Small intestine (tissue), 7 donors: ENCODE results near the gene SHROOM3. TPM values are rescaled to one million over a fixed set of nuclear protein-coding genes. Genes with fewer than 3 reads are reported as not detected.

Experiments used
- DNase-seq, 2 donors: peaks; one replicate each; pipeline versions ENCODE4 v3.0.0 to v3.0.0-alpha.2; 2013
- FAIRE-seq: peaks from 2 replicates; lab custom pipeline; 2012; peaks lifted over from hg19 to GRCh38; lab: Jason Lieb, UNC
- H3K27ac ChIP-seq, 3 donors: one replicate each; pipeline ENCODE4 v1.5.1; 2013; ENCODE audit warnings: low read length in 2 of 3, mild to moderate bottlenecking in 2 of 3, control low read depth in 1 of 3, inconsistent platforms in 1 of 3, low read depth in 1 of 3, moderate library complexity in 1 of 3
- H3K27me3 ChIP-seq, 3 donors: one replicate each; pipeline ENCODE4 v1.6.1; 2013; ENCODE audit warnings: low read length in 3 of 3, inconsistent platforms in 1 of 3; ENCODE audit not compliant: control insufficient read depth in 3 of 3, insufficient read depth in 3 of 3
- H3K36me3 ChIP-seq, 3 donors: one replicate each; pipeline ENCODE4 v1.6.1; 2013; ENCODE audit warnings: low read length in 3 of 3, inconsistent platforms in 1 of 3, low read depth in 1 of 3, mild to moderate bottlenecking in 1 of 3, moderate library complexity in 1 of 3; ENCODE audit not compliant: control insufficient read depth in 3 of 3, insufficient read depth in 2 of 3
- H3K4me1 ChIP-seq, 3 donors: one replicate each; pipeline ENCODE4 v1.6.1; 2013; ENCODE audit warnings: low read length in 2 of 3, inconsistent platforms in 1 of 3, low read depth in 1 of 3, mild to moderate bottlenecking in 1 of 3, moderate library complexity in 1 of 3; ENCODE audit not compliant: control insufficient read depth in 3 of 3, insufficient read depth in 2 of 3
- H3K4me3 ChIP-seq, 3 donors: one replicate each; pipeline ENCODE4 v1.5.1; 2013; ENCODE audit warnings: low read length in 3 of 3, control low read depth in 1 of 3, inconsistent platforms in 1 of 3, low read depth in 1 of 3, mild to moderate bottlenecking in 1 of 3, moderate library complexity in 1 of 3
- H3K9me3 ChIP-seq, 2 donors: one replicate each; pipeline ENCODE4 v1.6.1; 2013; ENCODE audit warnings: low read depth in 1 of 2, low read length in 1 of 2; ENCODE audit not compliant: control insufficient read depth in 2 of 2, insufficient read depth in 1 of 2
- WGBS, 3 donors: extraction: QIAGEN DNeasy Blood & Tissue Kit; methylation state at CpG; one replicate each; pipeline ENCODE4 v1.1.7; 2013; 5-methylcytosine and 5-hydroxymethylcytosine counted together
- polyA plus RNA-seq, 4 donors: library from polyadenylated mRNA; stranded (reverse) in 3 of 4; unstranded in 1 of 4; fragments of 200-250 nt in 3 of 4; fragments of 120-200 nt in 1 of 4; gene quantifications; one replicate each; pipeline versions ENCODE4 v1.2.1 to v1.2.3, GENCODE V29; 2013
- donor health status: healthy with polysubstance abuse.
- donor health status: control.
- donor health status: control.
- donor health status: Bipolar disorder and iron deficiency.
- donor health status: healthy.

The SHROOM3 gene
- polyA plus RNA-seq, 4 donors, result 21.6 to 52.5 (median 27.8) TPM

- no peaks in the 10 kb centered on the region for H3K27me3 ChIP-seq
- 45 to 73% (median 69%) methylated on average over 2 of the region's 2 CpGs for WGBS, 3 donors
- FAIRE-seq, result no peak
- no peak overlapping the region for H3K4me3 ChIP-seq
- no peak for DNase-seq
- H3K9me3 ChIP-seq, result no peaks in the 10 kb centered on the region
- peaks cover 0 to 42% (median 21%) of the 10 kb centered on the region in 3 donors for H3K36me3 ChIP-seq
- H3K4me1 ChIP-seq, result peaks cover 0 to 21% (median 2%) of the 10 kb centered on the region in 3 donors
- H3K27ac ChIP-seq, result peak overlapping the region in 2 of 3 donors; percentile 31 to 76
Measured at GRCh38 chr4:76737771-76738085, 302.7 kb downstream of the SHROOM3 start.

- WGBS, 3 donors, result 53 to 73% (median 62%) methylated on average over 5 of the region's 5 CpGs
- Histone ChIP-seq H3K36me3 (peaks cover 0 to 38% (median 19%) of the 10 kb centered on the region in 3 donors), H3K27ac (peak overlapping the region in 2 of 3 donors; percentile 31 to 84), H3K27me3 (no peaks in the 10 kb centered on the region), H3K4me1 (peaks cover 0 to 15% (median 2%) of the 10 kb centered on the region in 3 donors), H3K9me3 (no peaks in the 10 kb centered on the region), H3K4me3 (no peak overlapping the region)
- DNase-seq (no peak), FAIRE-seq (no peak)
Measured at GRCh38 chr4:76738086-76738931, 303.3 kb downstream of the SHROOM3 start.

- no peak for DNase-seq
- FAIRE-seq, result no peak
- Histone ChIP-seq H3K4me3 (no peak overlapping the region), H3K4me1 (peaks cover 0 to 13% (median 2%) of the 10 kb centered on the region in 3 donors), H3K36me3 (peaks cover 0 to 38% (median 9%) of the 10 kb centered on the region in 3 donors), H3K27ac (no peak overlapping the region), H3K27me3 (no peaks in the 10 kb centered on the region), H3K9me3 (no peaks in the 10 kb centered on the region)
- WGBS, 3 donors, result 95 to 98% (median 98%) methylated on average over 21 to 24 of the region's 24 CpGs
Measured at GRCh38 chr4:76740192-76740591, 305.2 kb downstream of the SHROOM3 start.

GRCh38 chr4:76740866-76741662, 306.0 kb downstream of the SHROOM3 start:
- Histone ChIP-seq H3K27me3 (no peaks in the 10 kb centered on the region), H3K27ac (no peak overlapping the region), H3K4me1 (peaks cover 0 to 11% (median 2%) of the 10 kb centered on the region in 3 donors), H3K4me3 (no peak overlapping the region), H3K9me3 (no peaks in the 10 kb centered on the region), H3K36me3 (peaks cover 0 to 41% (median 9%) of the 10 kb centered on the region in 3 donors)
- WGBS, 3 donors, result 96 to 97% (median 96%) methylated on average over 61 to 85 of the region's 85 CpGs
- FAIRE-seq, result no peak
- no peak for DNase-seq

- Histone ChIP-seq H3K4me1 (peaks cover 0 to 8% (median 2%) of the 10 kb centered on the region in 3 donors), H3K4me3 (no peak overlapping the region), H3K36me3 (peaks cover 0 to 41% (median 9%) of the 10 kb centered on the region in 3 donors), H3K9me3 (no peaks in the 10 kb centered on the region), H3K27me3 (no peaks in the 10 kb centered on the region), H3K27ac (no peak overlapping the region)
- no peak for DNase-seq
- WGBS, 3 donors, result 96 to 99% (median 97%) methylated on average over 15 to 26 of the region's 26 CpGs
- FAIRE-seq, result no peak
Measured at GRCh38 chr4:76741663-76742020, 306.6 kb downstream of the SHROOM3 start.

GRCh38 chr4:76744241-76744921, 309.4 kb downstream of the SHROOM3 start:
- Histone ChIP-seq H3K4me1 (peaks cover 0 to 4% (median 0%) of the 10 kb centered on the region in 3 donors), H3K36me3 (peaks cover 0 to 34% (median 6%) of the 10 kb centered on the region in 3 donors), H3K4me3 (no peak overlapping the region), H3K27me3 (no peaks in the 10 kb centered on the region), H3K27ac (no peak overlapping the region), H3K9me3 (no peaks in the 10 kb centered on the region)
- 84 to 94% (median 86%) methylated on average over 1 of the region's 1 CpG for WGBS, 3 donors
- no peak for FAIRE-seq
- DNase-seq, result no peak

- Histone ChIP-seq H3K27ac (no peak overlapping the region), H3K4me1 (peaks cover 0 to 4% (median 0%) of the 10 kb centered on the region in 3 donors), H3K4me3 (no peak overlapping the region), H3K36me3 (peaks cover 0 to 26% (median 8%) of the 10 kb centered on the region in 3 donors), H3K9me3 (no peaks in the 10 kb centered on the region), H3K27me3 (no peaks in the 10 kb centered on the region)
- FAIRE-seq (no peak), DNase-seq (no peak)
- 86 to 96% (median 93%) methylated on average over 1 of the region's 1 CpG for WGBS, 3 donors
Measured at GRCh38 chr4:76745240-76745639, 310.2 kb downstream of the SHROOM3 start.

- Histone ChIP-seq H3K27me3 (no peaks in the 10 kb centered on the region), H3K4me1 (peaks cover 0 to 4% (median 0%) of the 10 kb centered on the region in 3 donors), H3K36me3 (peaks cover 0 to 12% (median 12%) of the 10 kb centered on the region in 3 donors), H3K27ac (no peak overlapping the region), H3K4me3 (no peak overlapping the region), H3K9me3 (peaks cover 0 to 2% of the 10 kb centered on the region in 2 donors)
- FAIRE-seq, result no peak
- no peak for DNase-seq
- 83 to 92% (median 86%) methylated on average over 2 of the region's 2 CpGs for WGBS, 3 donors
Measured at GRCh38 chr4:76747563-76747962, 312.5 kb downstream of the SHROOM3 start.
